T-helper 2 cell treated with Interferon-gamma antibody and Interleukin-4, amounts not matched to agents 5 μg/mL and 100 μg/mL, for 36 hours (primary cell): ENCODE measurements around the gene KCNQ4.

Experiments used
- DNase-seq: peaks from one replicate; pipeline ENCODE4 v3.0.0; 2021; ENCODE audit warnings: low spot score
- H3K27ac Mint-ChIP-seq: one replicate; pipeline ENCODE4 v1.8.0; 2021; ENCODE audit warnings: mild to moderate bottlenecking, mixed read lengths
- H3K27me3 Mint-ChIP-seq: one replicate; pipeline ENCODE4 v1.8.0; 2021; ENCODE audit warnings: low read depth, mixed read lengths
- H3K36me3 Mint-ChIP-seq: one replicate; pipeline ENCODE4 v1.8.0; 2021; ENCODE audit warnings: low read depth, mixed read lengths
- H3K4me1 Mint-ChIP-seq: one replicate; pipeline ENCODE4 v1.8.0; 2021; ENCODE audit warnings: low read depth, mixed read lengths
- H3K4me3 Mint-ChIP-seq: one replicate; pipeline ENCODE4 v1.8.0; 2022; ENCODE audit warnings: mild to moderate bottlenecking, moderate library complexity, mixed read lengths
- H3K9me3 Mint-ChIP-seq: one replicate; pipeline ENCODE4 v1.8.0; 2021; ENCODE audit warnings: mixed read lengths

KCNQ4 gene

DNA sequence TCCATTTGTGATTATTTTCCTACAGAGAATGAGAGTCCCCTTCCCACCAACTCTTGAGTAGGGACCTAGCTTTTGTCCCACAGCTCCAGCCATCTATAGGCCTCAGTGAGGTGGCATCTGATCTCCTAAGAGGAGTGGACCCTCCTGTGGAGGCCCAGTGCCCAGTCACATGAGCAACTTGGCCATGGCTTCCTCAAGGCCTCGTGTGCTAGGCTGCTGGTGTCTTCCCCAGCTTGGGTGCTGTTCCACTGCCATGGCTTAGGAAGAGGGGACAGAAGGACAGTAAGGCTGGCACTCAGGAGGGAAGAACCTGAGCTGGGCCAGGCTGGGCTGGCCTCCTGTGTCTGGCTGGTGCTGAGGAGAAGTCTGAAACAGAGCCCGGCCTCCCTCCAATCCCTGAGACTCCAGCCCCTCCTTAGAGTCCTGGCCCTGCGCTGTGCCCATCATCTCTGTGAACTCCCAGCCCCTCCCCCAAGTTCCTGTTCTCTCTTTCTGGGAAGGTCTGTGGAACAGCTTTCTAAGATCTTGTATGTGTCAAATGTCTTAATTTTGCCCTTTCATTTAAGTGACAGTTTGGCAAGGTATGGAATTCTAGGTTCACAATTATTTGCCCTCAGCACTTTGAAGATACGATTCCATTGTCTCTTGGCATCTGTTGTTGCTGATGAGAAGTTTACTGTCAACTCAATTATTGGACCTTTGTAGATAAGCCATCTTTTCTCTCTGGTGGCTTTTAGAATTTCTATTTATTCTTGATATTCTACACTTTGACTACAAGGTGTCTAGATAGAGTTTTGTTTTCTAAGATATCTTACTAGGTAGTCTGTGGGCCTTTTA is 7.1 kb upstream of the KCNQ4 start:
- H3K4me3 Mint-ChIP-seq = no peak overlapping the region
- H3K36me3 Mint-ChIP-seq = peaks cover 34% of the 10 kb centered on the region
- DNase-seq = no peak
- H3K4me1 Mint-ChIP-seq = peaks cover 4% of the 10 kb centered on the region
- peaks cover 7% of the 10 kb centered on the region for H3K9me3 Mint-ChIP-seq
- no peak overlapping the region for H3K27ac Mint-ChIP-seq
- H3K27me3 Mint-ChIP-seq = peaks cover 4% of the 10 kb centered on the region

DNA sequence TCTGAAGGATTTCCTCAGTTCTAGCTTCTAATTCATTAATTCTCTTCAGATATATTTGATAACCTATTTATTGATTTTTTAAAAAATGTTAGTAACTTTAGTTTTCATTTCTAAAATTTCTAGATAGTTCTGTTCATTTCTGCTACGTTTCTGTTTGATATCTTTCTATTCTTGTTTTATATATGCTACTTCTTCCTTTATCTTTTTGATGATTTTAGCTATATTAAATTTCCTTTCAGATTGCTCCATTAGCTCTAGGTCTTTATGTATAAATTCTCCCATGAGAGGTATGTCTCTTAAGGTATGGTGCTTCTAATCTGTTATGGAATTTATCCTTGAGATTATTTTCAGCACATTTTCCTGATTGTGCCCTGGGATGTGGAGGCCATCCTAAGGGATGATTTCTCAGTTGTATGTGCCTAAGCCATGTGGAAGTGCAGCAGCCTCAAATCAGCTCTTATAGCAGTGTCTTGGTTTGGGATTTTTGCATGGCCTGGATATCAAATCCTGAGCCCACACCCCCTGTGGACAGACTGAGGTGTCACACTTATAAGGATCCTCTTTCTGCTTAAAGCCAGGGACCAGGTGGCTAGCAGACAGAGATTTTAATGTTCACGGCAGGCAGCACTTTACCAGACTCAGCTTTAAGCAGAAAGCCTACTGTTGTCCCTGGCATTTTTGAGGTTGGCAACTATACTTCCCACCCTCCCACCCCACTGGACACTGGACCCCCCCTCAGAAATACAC is 6.2 kb upstream of the KCNQ4 start:
- Mint-ChIP-seq H3K27me3 (peaks cover 12% of the 10 kb centered on the region), H3K4me3 (no peak overlapping the region), H3K9me3 (peaks cover 7% of the 10 kb centered on the region), H3K4me1 (peaks cover 4% of the 10 kb centered on the region), H3K27ac (no peak overlapping the region), H3K36me3 (peaks cover 30% of the 10 kb centered on the region)
- no peak for DNase-seq

DNA sequence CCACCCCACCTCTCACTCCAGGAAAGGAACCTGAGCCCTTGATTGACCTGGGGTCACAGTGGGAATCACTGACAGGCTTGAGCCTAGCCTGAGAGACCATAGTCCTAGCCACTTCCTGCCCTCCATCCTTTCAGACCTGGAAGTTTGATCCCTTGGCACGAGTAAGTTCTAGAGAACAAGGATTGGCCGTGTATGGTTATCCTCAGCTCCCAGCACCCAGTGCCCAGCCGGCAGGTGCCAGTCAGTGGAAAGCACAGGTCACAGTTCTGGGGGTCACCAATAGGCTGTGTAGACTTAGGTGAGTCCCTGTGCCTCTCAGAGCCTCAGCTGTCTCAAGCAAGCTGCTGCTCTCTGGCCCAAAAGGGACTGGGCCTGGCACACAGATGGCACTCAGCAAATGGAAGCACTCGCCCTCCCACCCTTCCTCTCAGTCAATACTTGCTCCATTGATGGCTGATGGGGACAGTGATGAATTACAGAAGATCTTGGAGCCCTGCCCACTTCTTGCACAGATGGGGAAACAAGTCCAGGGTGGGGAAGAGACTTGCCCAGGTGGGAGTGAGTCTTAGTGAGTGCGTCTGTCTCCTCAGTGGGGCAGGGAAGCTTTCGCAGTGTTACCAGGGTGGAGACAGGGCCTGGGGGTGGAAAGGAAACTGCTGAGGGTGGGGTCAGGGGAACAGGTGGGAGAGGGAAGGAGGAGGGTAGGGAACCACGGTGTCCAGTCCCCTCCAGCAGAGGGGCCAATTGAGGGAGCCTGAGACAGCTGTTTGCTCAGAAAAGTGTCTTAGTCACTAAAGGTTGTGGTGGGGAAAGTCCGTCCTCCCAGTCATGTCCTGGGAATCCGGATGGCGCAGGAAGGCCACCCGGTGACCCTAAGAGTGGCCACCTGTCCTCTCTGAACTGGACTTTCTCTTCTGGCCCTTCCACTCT is 2.6 kb upstream of the KCNQ4 start:
- Mint-ChIP-seq H3K4me3 (no peak overlapping the region), H3K27me3 (peaks cover 37% of the 10 kb centered on the region), H3K27ac (no peak overlapping the region), H3K36me3 (peaks cover 27% of the 10 kb centered on the region), H3K4me1 (peaks cover 6% of the 10 kb centered on the region), H3K9me3 (peaks cover 7% of the 10 kb centered on the region)
- DNase-seq = no peak

DNA sequence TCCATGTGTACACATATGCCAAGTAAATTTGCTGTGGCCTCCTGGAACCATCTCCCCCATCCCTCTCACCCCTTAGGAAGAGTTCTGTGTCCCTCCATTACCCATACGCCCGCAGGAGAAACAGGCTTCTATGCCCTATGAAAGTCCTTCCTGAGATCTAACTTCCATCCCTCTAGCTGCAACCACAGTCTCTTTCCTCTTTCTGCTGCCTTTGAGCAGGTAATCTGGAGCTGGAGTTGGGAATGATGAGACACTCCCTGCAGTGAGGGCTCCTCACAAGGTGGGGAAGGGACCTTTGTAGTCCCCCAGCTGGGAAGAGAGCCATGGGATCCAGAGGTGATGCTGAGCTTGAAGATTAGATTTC is 2.0 kb upstream of the KCNQ4 start:
- peaks cover 37% of the 10 kb centered on the region for H3K27me3 Mint-ChIP-seq
- peaks cover 6% of the 10 kb centered on the region for H3K4me1 Mint-ChIP-seq
- no peak for DNase-seq
- H3K36me3 Mint-ChIP-seq = peaks cover 21% of the 10 kb centered on the region
- H3K27ac Mint-ChIP-seq = no peak overlapping the region
- H3K9me3 Mint-ChIP-seq = peaks cover 7% of the 10 kb centered on the region
- no peak overlapping the region for H3K4me3 Mint-ChIP-seq

DNA sequence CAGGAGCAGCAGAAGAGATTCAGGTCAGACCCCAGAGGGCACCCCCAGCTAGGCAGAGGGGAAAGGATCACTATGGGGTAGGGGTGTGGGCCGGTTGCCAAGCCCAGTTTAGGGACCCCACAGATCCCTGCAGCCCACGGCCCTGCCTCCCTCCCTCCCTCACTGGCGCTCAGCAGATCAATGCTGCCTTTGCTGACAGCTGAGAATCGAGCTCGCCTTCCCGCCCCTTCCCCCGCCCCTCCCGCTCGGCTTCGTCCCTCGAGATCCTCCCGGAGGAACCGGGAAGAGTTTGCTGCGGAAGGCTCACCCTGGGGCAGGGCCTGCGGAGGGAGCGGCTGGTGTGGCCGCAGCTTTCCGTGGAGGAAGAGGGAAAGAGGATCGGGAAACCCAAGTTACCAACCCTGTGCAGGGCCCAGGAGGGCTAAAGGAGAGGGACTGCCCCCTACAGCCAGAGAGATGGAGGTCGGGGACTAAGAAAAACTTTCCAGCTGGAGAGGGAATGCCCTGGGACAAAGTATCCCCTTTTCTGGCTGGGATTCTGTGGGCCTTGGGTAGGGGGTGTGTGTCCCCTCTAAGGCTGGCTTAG is 1.1 kb upstream of the KCNQ4 start:
- H3K27ac Mint-ChIP-seq = no peak overlapping the region
- H3K36me3 Mint-ChIP-seq = peaks cover 13% of the 10 kb centered on the region
- H3K4me3 Mint-ChIP-seq = peak overlapping the region; percentile 80
- peaks cover 37% of the 10 kb centered on the region for H3K27me3 Mint-ChIP-seq
- H3K4me1 Mint-ChIP-seq = peaks cover 6% of the 10 kb centered on the region
- peaks cover under 1% of the 10 kb centered on the region for H3K9me3 Mint-ChIP-seq
- DNase-seq = no peak

DNA sequence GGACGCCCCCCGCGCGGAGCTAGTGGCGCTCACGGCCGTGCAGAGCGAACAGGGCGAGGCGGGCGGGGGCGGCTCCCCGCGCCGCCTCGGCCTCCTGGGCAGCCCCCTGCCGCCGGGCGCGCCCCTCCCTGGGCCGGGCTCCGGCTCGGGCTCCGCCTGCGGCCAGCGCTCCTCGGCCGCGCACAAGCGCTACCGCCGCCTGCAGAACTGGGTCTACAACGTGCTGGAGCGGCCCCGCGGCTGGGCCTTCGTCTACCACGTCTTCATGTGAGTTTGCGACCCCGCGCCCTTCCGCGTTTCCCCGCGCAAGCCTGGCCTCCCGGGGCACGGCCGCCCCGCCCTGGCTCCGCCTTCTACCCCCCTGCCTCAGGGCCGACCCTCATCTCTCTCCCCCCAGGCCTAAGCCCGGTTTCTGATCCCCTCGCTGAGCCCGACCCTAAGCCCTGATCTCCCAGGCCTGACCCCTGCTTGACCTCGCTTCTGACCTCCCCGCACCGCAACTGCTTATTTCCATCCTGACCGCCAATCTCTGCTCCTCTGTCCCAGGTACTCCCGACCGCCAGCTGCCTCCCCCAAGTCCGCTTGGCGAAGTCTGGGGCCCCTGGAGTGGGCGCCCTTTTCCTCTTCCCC is 669 bp downstream of the KCNQ4 start:
- peaks cover 4% of the 10 kb centered on the region for H3K36me3 Mint-ChIP-seq
- no peaks in the 10 kb centered on the region for H3K9me3 Mint-ChIP-seq
- peaks cover 37% of the 10 kb centered on the region for H3K27me3 Mint-ChIP-seq
- DNase-seq = no peak
- H3K4me3 Mint-ChIP-seq = peak overlapping the region; percentile 67
- peaks cover 6% of the 10 kb centered on the region for H3K4me1 Mint-ChIP-seq
- H3K27ac Mint-ChIP-seq = no peak overlapping the region

DNA sequence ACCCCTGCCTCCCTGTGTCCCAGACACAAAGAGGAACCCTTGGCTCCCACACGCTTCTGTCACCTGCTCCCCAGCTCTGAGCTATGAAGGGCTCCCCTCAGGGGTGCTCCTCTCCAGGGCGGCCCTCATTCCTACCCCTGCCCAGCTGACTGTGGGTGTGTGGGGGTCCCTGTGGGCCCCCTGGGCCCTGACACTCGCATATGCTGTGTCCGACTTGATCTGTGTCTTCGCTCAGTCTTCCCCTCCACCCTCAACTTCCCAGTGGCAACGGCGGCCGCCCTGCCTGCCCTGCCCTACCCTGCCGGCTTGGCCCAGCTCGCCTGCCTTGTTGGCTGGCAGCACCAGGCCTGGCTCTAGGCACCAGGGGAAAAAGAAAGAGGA is 1.2 kb downstream of the KCNQ4 start:
- H3K9me3 Mint-ChIP-seq = no peaks in the 10 kb centered on the region
- H3K27ac Mint-ChIP-seq = no peak overlapping the region
- H3K36me3 Mint-ChIP-seq = peaks cover 4% of the 10 kb centered on the region
- peak overlapping the region; percentile 67 for H3K4me3 Mint-ChIP-seq
- DNase-seq = no peak
- H3K4me1 Mint-ChIP-seq = peaks cover 6% of the 10 kb centered on the region
- H3K27me3 Mint-ChIP-seq = peaks cover 37% of the 10 kb centered on the region

DNA sequence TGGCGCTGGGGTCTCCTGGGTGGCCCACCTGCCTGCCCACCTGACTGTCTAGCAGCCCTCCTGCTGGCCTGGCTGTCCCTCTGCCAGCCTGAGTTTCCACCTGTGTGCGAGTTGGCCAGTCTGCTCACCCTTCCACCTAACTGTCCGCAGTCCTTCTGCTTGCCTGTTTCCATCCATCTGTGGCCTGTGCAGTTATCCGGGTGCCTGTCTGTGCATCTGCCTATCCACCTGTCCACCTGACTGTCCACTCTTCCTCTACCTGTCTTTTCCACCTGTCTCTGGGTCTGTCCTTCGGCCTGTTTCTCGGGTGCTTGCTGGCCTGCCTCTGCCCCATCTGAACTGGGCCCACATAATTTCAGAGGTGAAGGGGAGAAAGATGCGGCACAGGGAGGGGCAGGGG is 1.9 kb downstream of the KCNQ4 start:
- H3K27ac Mint-ChIP-seq = no peak overlapping the region
- H3K4me1 Mint-ChIP-seq = peaks cover 6% of the 10 kb centered on the region
- peaks cover 3% of the 10 kb centered on the region for H3K36me3 Mint-ChIP-seq
- H3K27me3 Mint-ChIP-seq = peaks cover 37% of the 10 kb centered on the region
- H3K4me3 Mint-ChIP-seq = peak overlapping the region; percentile 44
- H3K9me3 Mint-ChIP-seq = no peaks in the 10 kb centered on the region
- DNase-seq = no peak

DNA sequence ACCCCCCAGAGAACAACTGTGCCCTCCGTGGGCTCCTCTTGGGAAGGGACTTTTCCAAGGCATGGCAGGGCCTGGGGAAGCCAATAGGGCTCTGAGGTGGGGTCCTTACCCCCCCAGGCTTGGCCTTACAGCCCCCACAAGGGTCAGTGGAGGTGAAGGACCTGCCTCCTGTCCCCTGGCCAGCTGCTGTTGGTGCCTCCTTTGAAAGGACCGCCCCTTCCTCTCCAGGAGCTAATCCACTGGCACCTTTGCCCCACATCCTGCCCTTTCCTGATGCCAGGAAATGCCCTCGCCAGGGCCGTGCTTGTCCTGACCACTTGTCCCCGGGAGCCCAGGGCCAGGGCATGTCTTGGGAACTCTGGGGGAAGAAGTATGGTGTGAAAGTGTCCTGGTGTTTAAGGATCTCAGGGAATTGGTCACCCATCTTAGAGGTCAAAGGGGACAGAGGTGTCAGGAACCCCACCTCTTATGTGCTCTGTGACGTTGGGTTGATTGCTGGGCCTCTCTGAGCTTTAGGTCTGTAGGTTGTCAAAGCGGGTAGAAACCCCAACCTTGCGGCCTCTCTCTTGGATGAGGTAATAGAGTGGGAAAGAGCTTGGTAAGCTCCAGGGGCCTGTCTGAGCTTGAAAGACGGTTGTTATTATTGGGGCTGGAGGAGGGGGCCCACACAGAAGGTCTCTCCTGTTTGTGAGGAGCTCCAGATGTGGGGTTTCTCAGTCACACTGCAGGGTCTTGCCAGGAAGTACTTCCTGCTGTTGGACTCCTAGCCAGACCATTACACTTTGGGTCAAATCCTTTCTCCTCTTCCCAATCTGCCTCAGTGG is 2.8 kb downstream of the KCNQ4 start:
- peaks cover 6% of the 10 kb centered on the region for H3K4me1 Mint-ChIP-seq
- H3K4me3 Mint-ChIP-seq = no peak overlapping the region
- H3K27ac Mint-ChIP-seq = no peak overlapping the region
- no peaks in the 10 kb centered on the region for H3K9me3 Mint-ChIP-seq
- H3K27me3 Mint-ChIP-seq = peaks cover 34% of the 10 kb centered on the region
- H3K36me3 Mint-ChIP-seq = peaks cover 3% of the 10 kb centered on the region
- DNase-seq = no peak

DNA sequence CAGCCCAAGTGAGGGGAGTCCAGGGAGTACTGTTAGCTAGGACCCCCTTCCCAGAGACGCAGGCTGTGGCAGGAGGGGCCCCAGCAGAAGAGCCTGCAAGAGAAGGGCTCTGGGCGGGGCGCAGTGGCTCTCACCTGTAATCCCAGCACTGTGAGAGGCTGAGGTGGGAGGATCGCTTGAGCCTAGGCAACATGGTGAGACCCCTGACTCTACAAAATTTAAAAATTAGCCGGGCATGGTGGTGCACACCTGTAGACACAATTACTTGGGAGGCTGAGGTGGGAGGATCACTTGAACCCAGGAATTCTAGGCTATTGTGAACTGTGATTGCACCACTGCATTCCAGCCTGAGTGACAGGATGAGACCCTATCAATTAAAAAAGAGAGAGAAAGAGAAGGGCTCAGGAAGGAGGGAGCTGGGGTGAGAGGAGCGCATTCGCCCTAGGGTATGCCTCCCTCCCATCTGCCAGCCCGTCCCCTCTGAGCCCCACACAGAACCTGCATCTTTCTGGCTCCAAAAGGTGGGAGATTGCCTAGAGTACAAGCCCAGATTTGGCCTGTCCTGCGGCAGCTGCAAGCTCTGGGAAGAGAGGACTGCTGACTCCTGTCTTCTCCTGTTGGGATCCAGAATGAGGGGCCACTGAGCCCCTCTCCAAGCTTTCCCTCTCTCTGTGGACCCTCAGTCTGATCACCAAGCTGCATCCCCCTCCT is 3.6 kb downstream of the KCNQ4 start:
- Mint-ChIP-seq H3K4me1 (peaks cover 6% of the 10 kb centered on the region), H3K27me3 (peaks cover 26% of the 10 kb centered on the region)

DNA sequence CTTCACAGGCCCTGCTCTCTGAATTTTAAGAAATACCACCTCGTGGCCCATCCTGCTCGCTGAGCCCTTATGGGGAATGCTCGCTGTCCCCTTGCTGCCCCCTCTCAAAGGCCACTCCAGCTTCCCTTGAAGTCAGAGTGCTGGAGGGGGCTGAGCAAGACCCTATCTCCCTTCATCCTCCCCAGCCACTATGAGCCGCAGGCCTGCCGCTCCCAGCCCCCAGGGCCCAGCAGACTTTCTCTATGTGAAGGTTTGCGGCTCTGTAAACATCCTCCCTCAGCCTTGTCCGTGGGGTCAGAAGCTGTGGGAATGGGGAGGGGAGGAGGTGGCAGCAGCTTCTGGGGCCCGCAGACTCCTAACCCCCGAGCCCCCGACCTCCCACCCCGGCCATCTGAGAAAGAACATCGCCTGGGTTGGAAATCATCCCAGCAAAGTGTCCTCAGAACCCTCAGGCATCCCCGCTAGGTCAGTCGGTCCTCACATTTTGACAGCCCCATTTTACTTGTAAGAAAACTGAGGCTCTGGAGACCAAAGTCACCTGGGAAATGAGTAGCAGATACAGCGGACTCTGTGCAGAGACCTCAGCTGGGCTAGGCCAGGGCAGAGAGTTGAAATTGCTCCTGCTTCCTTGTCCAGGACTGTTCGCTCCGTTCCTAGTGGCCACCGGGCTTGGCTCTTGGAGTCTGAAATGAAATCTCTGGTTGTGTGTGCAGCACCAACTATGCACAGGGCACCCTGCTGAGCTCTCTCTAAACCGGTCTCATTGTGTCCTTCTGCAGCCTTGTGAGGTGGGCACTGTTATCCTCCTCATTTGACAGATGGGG is 4.4 kb downstream of the KCNQ4 start:
- H3K9me3 Mint-ChIP-seq = no peaks in the 10 kb centered on the region
- H3K27me3 Mint-ChIP-seq = peaks cover 21% of the 10 kb centered on the region
- peaks cover 6% of the 10 kb centered on the region for H3K4me1 Mint-ChIP-seq
- H3K27ac Mint-ChIP-seq = no peak overlapping the region
- no peak overlapping the region for H3K4me3 Mint-ChIP-seq
- H3K36me3 Mint-ChIP-seq = peaks cover 3% of the 10 kb centered on the region
- DNase-seq = no peak

More for the DNA sequence above, 3.6 kb downstream of the KCNQ4 start:
- Mint-ChIP-seq H3K27ac (no peak overlapping the region), H3K9me3 (no peaks in the 10 kb centered on the region), H3K4me3 (no peak overlapping the region), H3K36me3 (peaks cover 3% of the 10 kb centered on the region)
- no peak for DNase-seq
